Type B pancreatic cell (in vitro differentiated cells): ENCODE measurements around the gene ENOSF1. TPM values are rescaled to one million over a fixed set of nuclear protein-coding genes. Genes with fewer than 3 reads are reported as not detected.
"Not testable (repeated sequence)": the region's sequence is repeated elsewhere in the genome, so short reads cannot be mapped to it uniquely, and the experiment has no call there.

Source experiments
- DNase-seq: peaks from one replicate; pipeline ENCODE4 v3.0.0; 2021; ENCODE audit warnings: mixed read lengths; ENCODE audit not compliant: unreplicated experiment; ENCODE audit errors: extremely low spot score
- H3K27ac Mint-ChIP-seq: 2 replicates; pipeline ENCODE4 v1.8.0; 2021; ENCODE audit warnings: mild to moderate bottlenecking, mixed read lengths
- H3K27me3 Mint-ChIP-seq: 2 replicates; pipeline ENCODE4 v1.8.0; 2021; ENCODE audit warnings: mixed read lengths
- H3K36me3 Mint-ChIP-seq: 2 replicates; pipeline ENCODE4 v1.8.0; 2021; ENCODE audit warnings: mixed read lengths
- H3K4me1 Mint-ChIP-seq: one replicate; pipeline ENCODE4 v1.8.0; 2021; ENCODE audit warnings: mixed read lengths; ENCODE audit not compliant: unreplicated experiment
- H3K4me3 Mint-ChIP-seq: 2 replicates; pipeline ENCODE4 v1.8.0; 2021; ENCODE audit warnings: mild to moderate bottlenecking, mixed read lengths
- H3K9me3 Mint-ChIP-seq: 2 replicates; pipeline ENCODE4 v1.8.0; 2021; ENCODE audit warnings: mixed read lengths
- CTCF ChIP-seq: fragments of 200-600 bp; sonication (generic); conservative IDR thresholded peaks from 2 replicates; pipeline ENCODE4 v1.5.0; 2021; ENCODE audit warnings: antibody characterized with exemption, mild to moderate bottlenecking
- long read RNA-seq: library from polyadenylated mRNA; unstranded; transcript quantifications from one replicate; pipeline ENCODE4 v2.0.0, GENCODE V29; 2020
- total RNA-seq: library from RNA; stranded (reverse); gene quantifications from 2 replicates; pipeline ENCODE4 v1.2.1, GENCODE V29; 2021; ENCODE audit warnings: low replicate concordance

ENOSF1 gene
- 43.2 and 63.1 TPM in 2 replicates for total RNA-seq
- long read RNA-seq, transcript ENOSF1-201 (16 exons, 1,867 nt), result major isoform, 26 of 56 reads
- long read RNA-seq, partial matches to known transcripts, result 4 of 56 reads
- long read RNA-seq, other reads (novel, unspliced or antisense), result 25 of 56 reads

GRCh38 chr18:712401-713134, at the start of gene ENOSF1:
TSS of gene ENOSF1 (minus strand) at chr18:712630. CDS start at chr18:712587, 43 bp downstream.
- Mint-ChIP-seq H3K4me1 (peaks cover 19% of the 10 kb centered on the region), H3K36me3 (peaks cover 18% of the 10 kb centered on the region), H3K4me3 (peak within 1 kb of the TSS; percentile 84), H3K27me3 (no peaks in the 10 kb centered on the region), H3K9me3 (no peaks in the 10 kb centered on the region), H3K27ac (peak within 1 kb of the TSS; percentile 88)
- peak; percentile 86 for DNase-seq
- TF ChIP-seq CTCF, result peak; percentile 89

GRCh38 chr18:759864-760263, 47.4 kb upstream of the ENOSF1 start:
- H3K9me3 Mint-ChIP-seq, H3K4me1 Mint-ChIP-seq, H3K4me3 Mint-ChIP-seq, H3K27me3 Mint-ChIP-seq, H3K36me3 Mint-ChIP-seq, H3K27ac Mint-ChIP-seq, DNase-seq: not testable (repeated sequence)

- TF ChIP-seq CTCF, result no peak
- no peak for DNase-seq
- H3K36me3 Mint-ChIP-seq, result peaks cover 11% of the 10 kb centered on the region
- no peaks in the 10 kb centered on the region for H3K4me1 Mint-ChIP-seq
- no peak overlapping the region for H3K27ac Mint-ChIP-seq
- H3K9me3 Mint-ChIP-seq, result no peaks in the 10 kb centered on the region
- H3K4me3 Mint-ChIP-seq, result no peak overlapping the region
- no peaks in the 10 kb centered on the region for H3K27me3 Mint-ChIP-seq
Observed at GRCh38 chr18:755506-755905, 43.1 kb upstream of the ENOSF1 start.

GRCh38 chr18:754656-755055, 42.2 kb upstream of the ENOSF1 start:
- Mint-ChIP-seq H3K36me3 (peaks cover 13% of the 10 kb centered on the region), H3K9me3 (no peaks in the 10 kb centered on the region), H3K27ac (no peak overlapping the region), H3K27me3 (no peaks in the 10 kb centered on the region), H3K4me1 (no peaks in the 10 kb centered on the region), H3K4me3 (no peak overlapping the region)
- DNase-seq, result no peak
- no peak for TF ChIP-seq CTCF

- H3K36me3 Mint-ChIP-seq, result peaks cover 16% of the 10 kb centered on the region
- DNase-seq, result no peak
- H3K9me3 Mint-ChIP-seq, result no peaks in the 10 kb centered on the region
- H3K27me3 Mint-ChIP-seq, result no peaks in the 10 kb centered on the region
- no peak overlapping the region for H3K27ac Mint-ChIP-seq
- no peak overlapping the region for H3K4me3 Mint-ChIP-seq
- no peak for TF ChIP-seq CTCF
- no peaks in the 10 kb centered on the region for H3K4me1 Mint-ChIP-seq
Observed at GRCh38 chr18:750456-750855, 38.0 kb upstream of the ENOSF1 start.

- no peak overlapping the region for H3K4me3 Mint-ChIP-seq
- H3K27me3 Mint-ChIP-seq, result no peaks in the 10 kb centered on the region
- peaks cover 11% of the 10 kb centered on the region for H3K36me3 Mint-ChIP-seq
- no peak for TF ChIP-seq CTCF
- no peaks in the 10 kb centered on the region for H3K4me1 Mint-ChIP-seq
- no peak overlapping the region for H3K27ac Mint-ChIP-seq
- DNase-seq, result no peak
- H3K9me3 Mint-ChIP-seq, result no peaks in the 10 kb centered on the region
Observed at GRCh38 chr18:744832-745597, 32.6 kb upstream of the ENOSF1 start.
